GM19455 (cell line): ENCODE results near the gene RC3H2.

Source experiments
- ATAC-seq: cut with Tn5 transposase; IDR thresholded peaks from one replicate; pipeline ENCODE4 v1.9.1; 2021; ENCODE audit not compliant: unreplicated experiment

RC3H2 gene

GRCh38 chr9:122808141-122808540 lies 97.0 kb downstream of the RC3H2 start:
- no peak for ATAC-seq

DNA sequence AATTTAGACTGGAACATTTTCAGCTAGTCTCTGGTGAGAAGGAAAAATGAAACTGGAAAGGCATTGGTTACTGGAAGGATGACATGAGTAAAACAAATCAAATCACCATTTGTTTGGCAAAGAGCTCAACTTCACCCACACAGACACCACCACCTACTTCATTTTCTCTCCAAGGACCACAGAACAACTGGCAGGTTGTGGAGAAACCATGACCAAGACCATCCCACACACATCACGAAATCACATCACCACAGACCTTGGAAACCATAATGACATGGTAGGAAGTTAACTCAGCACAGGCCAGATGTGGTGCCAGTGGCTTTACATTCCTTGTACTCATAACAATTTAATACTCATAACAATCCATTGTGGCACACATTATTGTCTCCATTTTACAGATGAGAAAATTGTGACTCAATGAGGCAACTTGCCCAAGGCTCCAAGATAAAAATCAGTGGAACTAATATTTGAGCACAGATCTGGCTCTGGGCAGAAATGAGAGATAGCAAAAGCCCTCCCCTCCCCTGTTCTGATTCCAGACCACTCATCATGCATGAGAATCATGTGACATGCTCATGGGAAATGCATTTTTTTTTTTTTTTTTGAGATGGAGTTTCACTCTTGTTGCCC lies 97.8 kb downstream of the RC3H2 start:
- no peak for ATAC-seq

GRCh38 chr9:122806661-122807060 lies 98.5 kb downstream of the RC3H2 start:
- no peak for ATAC-seq

GRCh38 chr9:122800066-122801060 lies 104.8 kb downstream of the RC3H2 start, which contains the start of gene OR1K1:
OR1K1 (plus strand) TSS chr9:122800123; CDS start chr9:122800123, 0 bp downstream.
- ATAC-seq: no peak

DNA sequence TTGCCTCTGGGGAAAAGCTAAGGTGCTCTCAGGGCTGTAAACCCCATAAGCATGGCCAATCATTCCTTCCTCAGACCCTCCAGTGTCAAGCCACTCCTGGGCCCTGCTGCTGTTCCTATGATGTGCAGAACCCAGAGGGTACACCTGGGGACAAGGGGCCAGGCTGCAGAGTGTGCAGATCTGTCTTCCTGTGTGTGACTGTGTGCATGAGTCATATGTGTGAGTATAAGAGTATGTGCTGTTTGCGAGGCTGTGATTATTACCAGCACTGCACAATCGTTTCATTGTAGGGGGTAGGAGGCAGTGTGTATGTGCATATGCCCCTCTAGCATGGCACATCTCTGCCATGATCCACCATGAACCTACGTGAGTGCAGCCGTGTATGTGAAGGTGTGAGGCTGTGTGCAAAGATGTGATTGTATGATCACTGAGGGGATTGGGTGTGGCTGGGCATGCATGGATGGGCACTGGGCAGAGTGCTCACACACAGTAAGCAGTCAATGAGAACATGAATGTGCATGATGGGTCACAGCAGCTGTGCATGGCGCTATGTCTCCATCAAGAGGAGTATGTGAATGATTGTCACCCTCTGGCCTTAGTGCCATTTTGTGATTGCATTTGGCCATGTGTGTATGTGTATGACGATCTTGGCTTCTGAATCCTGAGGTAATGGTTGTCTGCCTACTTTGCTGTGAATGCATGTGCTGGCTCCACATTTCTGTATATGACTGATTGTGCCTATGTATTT lies 107.7 kb downstream of the RC3H2 start:
- ATAC-seq: no peak
